Posterior vena cava (tissue), 2 donors: ENCODE results near the gene MAPKAPK3. TPM values are rescaled to one million over a fixed set of nuclear protein-coding genes. Genes with fewer than 3 reads are reported as not detected.
A peak's percentile ranks its signal among the peaks of the same experiment; 100 is the strongest.

Experiments used
- DNase-seq: peaks from one replicate; pipeline ENCODE4 v3.0.0-alpha.2; 2020; ENCODE audit warnings: low spot score
- intact Hi-C, 2 donors: fragments of 100-400 bp; cut with DNase I; formaldehyde crosslinking; loops; one replicate each; pipeline versions ENCODE4 v1.14.1 to v1.14.2; 2022 to 2023
- total RNA-seq, 2 donors: library from RNA; stranded (reverse); fragmentation: NEBNext Ultra II Directional; extraction: Animal tissue kit (Norgen Biotek cat#: 25700); gene quantifications; one replicate each; pipeline ENCODE4 v1.2.1, GENCODE V29; 2021
- donor health status: DM: yes; HTN: yes; CAD: no.
- donor health status: DM: yes; HTN: yes; CAD: no.

The MAPKAPK3 gene
- total RNA-seq, 2 donors from 2014 or later = 21.8 to 32.9 TPM

DNA sequence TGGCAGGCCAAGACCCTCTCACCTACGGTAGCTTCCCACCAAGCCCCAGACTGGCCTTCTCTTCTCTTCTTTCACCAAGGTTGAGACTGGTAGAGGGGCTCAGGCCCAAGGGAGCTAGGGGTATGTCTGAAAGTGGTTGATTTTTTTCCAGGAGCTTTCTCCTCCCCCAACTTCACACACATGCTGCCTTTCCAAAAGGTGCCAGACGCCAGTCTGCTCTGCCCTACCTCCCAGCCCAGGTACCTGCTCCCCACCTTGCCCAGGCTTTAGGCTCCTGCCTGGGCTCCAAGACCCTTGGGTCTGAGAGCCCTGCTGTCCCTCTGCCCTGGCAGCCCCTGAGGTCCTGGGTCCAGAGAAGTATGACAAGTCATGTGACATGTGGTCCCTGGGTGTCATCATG is 28.4 kb downstream of the MAPKAPK3 start:
- DNase-seq = no peak
- intact Hi-C loops = no loop called here

DNA sequence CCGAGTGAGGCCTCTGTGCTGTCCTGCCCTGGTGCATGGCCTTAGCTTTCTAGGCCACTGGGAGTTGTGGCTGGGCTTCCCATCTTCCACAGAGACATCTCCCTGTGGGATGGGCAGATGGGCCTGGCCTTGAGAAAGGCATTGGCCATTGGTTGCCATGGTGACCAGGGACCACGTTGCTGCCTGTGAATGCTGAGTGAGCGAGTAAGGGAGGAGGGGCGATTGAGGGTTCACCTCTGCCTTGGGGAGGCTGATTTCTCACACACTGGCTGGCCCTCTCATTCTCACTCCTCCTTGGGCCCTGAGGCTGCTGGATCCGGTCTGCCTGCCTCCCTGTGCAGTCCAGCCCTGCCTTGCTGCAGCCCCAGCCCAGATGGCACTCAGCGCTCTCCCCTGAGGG is 31.4 kb downstream of the MAPKAPK3 start:
- intact Hi-C loops = no loop called here
- no peak for DNase-seq

DNA sequence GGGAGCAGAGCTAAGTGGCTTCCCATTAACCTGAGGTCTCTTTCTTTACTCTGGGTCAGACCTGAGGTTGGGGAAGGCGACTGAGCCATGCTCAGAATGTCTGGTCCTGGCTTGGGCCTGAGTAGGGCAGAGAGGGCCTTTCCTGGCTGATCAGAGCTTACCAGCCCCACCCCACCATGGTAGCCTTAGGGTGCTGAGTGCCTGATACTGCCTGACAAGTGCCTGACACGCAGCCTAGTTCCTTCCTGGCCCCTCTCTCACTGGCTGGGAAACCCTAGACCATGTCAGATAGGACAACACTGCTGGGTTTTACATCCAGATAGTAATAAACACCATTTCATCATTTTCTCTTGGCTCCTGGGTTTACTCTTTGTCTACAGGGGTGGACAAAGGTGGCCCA is 32.0 kb downstream of the MAPKAPK3 start:
- intact Hi-C loops = no loop called here
- DNase-seq = no peak

DNA sequence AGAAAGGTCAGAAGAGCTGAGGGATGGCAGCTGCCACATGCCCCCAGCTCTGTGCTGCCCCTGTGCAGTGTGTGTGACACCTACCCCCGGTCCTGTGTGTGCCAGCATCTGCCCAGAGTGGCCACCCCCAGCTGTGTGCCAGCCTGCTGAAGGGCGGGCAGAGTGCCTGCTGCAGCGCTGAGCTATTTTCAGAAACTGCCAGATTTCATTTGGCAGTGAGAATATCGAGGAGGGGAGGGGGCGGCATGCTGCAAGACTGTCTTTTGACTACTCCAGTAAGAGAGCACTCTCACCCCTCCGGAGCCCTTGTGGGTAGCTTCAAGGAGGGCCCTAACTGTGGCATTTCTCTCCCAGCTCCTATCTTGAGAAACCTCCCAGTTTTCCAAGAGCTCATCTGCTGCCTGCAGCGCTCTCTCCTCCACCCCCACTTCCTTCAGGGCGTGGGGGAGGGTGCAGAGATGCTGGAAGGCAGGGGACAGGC is 32.5 kb downstream of the MAPKAPK3 start:
- DNase-seq = no peak
- intact Hi-C loops = no loop called here

DNA sequence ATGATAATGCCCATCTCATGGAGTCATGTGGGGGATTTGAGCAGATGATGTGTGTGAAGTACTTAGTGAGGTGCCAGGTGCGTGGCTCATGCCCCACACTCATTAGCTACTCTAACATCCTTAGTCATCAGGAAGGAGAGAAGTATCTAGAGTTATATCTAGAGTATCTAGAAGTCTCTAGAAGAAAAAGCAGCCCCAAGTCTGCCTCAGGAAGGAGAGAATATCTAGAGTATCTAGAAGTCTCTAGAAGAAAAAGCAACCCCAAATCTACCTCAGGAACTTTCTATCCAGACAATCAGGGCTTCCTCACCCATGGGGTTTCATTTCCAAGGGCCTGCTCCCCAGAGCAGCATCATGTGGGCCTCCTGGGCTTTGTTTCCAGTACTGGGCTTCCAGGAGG is 33.1 kb downstream of the MAPKAPK3 start:
- DNase-seq = no peak
- intact Hi-C loops = no loop called here

DNA sequence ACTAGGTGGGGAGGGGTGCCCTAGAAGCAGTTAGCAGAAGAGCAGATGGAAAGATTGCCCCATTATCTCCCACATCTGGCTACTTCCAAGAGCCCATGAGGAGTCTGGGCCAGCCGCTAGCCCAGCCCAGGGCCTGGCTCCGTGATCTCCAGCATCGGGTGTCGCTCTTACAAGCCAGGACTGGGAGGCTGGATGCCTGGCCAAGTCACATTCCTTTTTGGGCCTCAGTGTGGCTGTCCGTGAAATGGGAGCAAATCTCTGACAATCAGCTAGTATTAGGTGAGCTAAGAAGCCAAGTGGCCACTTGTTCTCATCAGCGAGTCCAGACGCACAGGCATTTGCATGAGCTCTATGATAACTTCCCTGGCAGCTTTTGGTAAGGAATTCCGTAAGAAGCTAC is 34.5 kb downstream of the MAPKAPK3 start:
- intact Hi-C loops = no loop called here
- no peak for DNase-seq

DNA sequence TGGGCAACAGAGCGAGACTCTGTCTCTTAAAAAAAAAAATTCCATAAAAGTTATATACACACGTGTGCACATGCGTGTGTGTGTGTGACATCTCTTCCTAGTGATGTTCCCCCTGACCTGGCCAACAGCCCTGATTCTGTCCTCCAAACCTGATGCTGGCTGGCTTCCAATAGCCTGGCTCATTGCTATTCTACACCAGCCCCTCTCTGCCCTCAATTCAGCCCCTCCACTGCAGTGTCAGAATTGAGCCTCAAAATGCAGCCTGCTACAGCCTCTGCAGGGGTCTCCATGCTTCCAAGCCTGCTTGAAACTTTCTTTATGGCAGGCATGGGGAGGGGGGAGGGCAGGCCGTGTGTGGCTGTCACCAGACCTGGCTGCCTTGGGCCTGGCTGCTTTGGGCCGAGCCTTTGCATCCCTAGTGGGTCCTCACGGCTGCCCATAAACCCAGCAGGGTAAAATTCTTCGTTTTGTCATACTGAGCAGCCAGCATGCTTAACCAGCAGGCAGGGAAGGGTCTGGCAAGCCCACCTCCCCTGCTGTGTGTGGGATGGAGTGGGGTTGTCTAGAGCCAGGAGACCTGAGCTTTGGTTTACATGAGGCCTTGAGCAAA is 35.1 kb downstream of the MAPKAPK3 start:
- intact Hi-C loops = no loop called here
- no peak for DNase-seq

DNA sequence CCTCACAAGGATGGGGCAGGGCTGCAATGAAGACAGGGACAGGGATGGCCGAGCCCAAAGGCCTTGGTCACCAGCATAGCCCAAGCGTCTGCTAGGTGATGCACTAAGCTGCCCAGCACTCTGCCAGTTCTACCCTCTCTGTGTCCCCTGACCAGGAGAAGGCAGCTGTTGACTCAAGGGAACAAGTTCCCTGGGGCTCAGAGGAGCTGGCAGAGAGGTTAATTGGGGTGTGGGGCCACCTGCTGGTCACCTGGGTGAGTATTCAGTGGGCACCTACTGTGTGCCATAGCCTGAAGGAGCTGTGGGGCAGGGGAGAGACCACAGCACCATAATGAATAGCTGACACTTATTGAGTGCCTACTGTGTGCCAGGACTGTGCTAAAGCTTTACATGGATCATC is 35.8 kb downstream of the MAPKAPK3 start:
- no peak for DNase-seq
- intact Hi-C loops = no loop called here

DNA sequence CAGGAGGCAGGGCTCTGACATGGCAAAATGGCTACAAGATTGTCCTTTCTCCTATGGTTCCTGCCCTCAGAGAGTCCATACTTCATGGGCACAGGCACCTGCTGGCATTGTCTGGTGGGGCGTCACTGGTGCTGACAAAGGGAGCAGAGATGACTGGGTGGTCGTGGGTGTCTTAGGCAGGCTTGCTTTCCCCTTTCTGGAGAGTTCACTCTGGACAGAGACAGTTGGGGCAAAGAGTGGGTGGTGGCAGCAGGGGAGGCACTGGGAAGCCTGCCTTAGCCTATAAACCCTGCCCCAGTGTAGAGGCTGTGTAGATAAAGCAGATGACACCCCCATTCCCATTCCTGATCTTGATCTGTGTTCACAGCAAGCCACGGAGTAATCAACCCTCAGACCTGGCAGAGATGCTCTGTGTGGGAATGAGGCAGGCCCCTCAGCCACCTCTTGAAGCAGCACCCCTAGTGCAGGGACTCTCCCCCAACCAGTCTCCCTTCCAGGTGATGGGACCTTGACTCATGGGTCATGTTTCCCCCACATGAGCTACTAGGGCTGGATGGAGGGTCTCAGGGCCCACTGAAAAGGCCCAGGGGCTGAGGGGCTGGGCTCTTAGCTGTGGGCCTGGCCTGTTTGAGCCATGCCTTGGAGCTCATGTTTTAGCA is 37.1 kb downstream of the MAPKAPK3 start:
- DNase-seq = no peak
- intact Hi-C loops = no loop called here

DNA sequence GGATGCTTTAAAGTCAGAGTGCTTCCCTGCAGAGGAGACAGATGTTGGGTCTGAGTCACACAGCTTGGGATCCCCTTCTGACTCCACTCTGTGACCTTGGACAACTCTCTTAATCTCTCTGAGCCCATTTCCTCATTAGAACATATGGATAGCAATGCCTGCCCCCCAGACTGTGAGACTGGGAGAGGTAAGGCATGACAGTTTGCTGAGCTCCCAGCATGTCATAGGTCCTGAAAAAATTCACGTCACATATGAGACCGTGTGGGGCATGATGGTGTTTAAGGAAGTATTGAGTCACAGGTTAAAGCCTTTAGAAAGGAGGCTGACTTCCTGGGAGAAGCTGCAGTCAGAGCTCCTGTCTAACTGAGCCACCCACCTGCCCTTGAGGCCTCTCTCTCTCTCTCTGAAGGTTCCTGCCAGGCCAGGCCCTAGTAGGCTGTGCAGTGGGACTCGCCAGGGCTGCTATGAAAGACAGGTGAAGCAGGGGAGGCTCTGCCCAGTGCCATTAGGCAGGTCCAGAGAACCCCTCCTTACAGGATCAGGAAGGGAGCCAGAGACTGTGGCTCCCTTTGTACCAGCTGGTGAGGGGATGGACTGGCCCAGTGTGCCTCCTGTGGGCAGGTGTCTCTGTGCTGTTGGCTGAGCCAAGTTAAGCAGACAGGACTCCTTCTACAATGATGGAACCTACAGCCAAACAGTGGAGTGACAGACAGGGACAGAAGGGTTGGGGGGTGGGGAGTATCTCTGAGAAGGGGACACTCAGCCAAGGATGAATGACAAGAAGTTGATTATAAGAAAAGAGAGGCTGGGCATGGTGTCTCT is 38.3 kb downstream of the MAPKAPK3 start:
- peak; percentile 29 for DNase-seq
- intact Hi-C loops = no loop called here

DNA sequence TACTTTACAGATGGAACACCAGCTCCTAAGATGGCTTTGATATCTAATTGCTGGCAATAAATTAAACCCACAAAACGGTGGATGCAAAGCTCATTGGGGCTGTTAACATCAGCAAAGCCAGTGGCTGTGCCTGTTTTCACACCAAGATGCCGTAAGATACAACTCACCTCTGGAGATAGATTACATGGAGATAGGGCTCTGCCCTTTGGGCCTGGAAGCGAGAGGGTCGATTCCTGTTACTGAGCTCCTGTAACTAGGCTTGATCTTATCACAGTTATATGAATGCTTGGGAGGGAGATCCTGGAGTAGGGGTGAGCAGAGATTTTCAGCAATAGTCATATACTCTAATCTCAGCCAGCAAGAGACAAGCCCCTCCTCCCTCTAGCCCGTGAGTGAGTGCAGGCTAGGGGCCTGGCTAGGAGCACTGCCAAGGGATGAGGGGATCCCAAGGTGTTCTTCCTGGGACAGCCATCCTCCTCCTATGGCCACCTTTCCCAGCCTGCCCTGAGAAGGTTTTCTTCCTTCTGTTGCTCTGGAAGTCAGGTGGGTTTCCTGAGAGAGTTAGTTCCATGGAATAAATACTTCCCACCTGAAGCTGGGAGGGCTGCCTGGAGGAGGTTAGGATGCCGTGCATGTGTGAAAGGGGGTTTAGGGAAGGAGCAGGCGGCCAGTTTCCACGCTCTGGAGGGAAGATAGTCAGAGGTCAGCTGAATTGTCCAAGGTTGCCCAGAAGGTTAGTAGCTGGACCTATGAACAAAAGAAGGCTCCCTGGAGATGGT is 39.7 kb downstream of the MAPKAPK3 start:
- intact Hi-C loops = no loop called here
- DNase-seq = peak; percentile 42

DNA sequence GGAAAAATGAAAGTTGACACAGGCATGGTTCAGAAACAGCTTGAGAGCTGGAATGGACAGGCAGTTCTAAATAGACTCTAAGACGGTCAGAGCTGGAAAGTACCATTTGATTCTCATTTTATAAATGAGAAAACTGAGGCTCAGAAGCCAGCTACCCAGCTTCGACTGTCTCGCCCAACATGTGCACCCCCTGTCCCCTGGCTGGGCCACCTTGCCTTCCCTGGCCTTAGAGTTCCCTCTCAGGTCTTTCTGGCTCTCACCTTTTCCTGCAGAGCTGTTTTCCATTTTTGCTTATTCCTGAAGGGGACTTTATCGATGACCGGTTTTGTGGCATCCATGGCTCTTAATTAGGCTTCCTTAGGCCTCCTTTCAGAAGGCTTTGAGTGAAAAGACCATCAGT is 40.5 kb downstream of the MAPKAPK3 start:
- DNase-seq = peak; percentile 29
- intact Hi-C loops = no loop called here

DNA sequence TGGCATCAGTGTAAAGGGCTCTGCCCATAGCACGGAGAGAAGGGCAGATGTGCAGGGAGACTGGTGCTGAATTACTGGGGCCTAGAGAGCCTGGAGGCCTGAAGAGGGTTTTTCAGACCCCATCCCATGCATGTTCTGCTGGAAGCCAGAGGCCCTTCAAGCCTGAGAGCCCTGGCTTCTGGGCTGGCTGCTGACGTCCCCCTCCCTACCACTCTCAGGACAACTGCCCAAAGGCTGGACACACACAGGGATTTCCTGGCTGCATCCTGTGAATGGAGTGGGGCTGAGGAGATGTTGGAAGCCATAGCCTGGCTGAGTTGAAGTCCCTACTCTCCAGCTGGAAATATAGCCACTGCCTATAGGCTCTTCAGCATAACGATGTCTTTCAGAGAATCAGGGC is 40.9 kb downstream of the MAPKAPK3 start:
- peak; percentile 36 for DNase-seq

DNA sequence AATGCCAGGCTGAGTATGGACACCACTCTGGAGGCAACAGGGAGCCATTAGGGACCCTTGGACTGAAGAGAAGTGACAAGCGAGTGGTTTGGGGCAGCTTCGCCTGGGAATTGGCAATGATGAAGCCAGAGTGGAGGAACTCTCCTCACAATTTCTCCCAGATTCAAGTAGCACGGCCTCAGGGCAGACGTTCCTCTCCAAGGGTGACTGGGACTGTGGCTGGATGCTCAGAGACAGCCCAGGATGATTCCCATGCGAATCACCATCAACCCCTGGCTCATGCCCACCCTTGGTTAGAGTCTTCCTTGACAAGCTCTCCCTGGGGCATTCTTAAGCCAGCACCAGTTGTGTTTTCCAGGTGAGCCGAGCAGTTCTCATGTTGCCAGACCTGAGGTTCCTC is 41.5 kb downstream of the MAPKAPK3 start:
- intact Hi-C loops = no loop called here

More for the DNA sequence above, 40.9 kb downstream of the MAPKAPK3 start:
- intact Hi-C loops = no loop called here

DNA sequence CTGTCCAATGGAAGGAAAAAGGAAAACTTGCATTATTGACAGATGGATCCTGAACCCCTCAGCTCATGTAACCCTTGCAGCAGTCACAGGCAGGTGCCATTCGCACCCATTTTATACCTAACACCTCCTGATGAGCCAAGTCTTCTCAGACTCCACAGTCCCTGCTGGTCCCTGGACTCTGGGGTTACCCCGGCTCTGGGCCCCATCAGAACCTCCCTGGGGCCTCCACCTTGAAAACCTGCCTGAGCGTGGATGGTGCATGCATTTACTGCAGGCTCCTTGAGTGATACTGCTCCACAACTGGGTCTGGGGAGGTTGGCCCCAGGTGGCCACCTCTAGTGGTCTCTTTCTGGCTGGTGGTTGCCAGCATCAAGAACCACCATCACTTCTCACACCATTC is 41.9 kb downstream of the MAPKAPK3 start:
- intact Hi-C loops = no loop called here
- peak; percentile 43 for DNase-seq

More for the DNA sequence above, 41.5 kb downstream of the MAPKAPK3 start:
- peak; percentile 36 for DNase-seq

DNA sequence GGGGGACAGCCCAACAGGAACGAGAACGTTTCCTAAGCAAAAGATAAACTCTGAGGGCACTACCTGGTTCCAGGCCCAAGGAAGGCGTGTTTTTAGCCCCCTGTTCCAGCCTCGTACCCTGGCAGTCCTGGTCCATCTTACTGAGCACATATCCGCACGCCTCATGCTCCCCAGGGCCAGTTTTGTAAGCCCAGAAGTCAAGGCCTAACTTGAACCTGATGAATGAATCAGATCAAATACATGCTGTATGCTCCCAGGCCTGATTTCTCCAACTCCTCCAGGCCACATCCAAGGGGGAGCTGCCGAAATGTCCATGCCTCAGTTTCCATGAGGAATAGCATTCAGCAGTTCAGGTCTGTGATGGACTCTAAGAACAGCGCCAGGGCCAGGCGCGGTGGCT is 43.4 kb downstream of the MAPKAPK3 start:
- DNase-seq = peak; percentile 35
- intact Hi-C loops = no loop called here

DNA sequence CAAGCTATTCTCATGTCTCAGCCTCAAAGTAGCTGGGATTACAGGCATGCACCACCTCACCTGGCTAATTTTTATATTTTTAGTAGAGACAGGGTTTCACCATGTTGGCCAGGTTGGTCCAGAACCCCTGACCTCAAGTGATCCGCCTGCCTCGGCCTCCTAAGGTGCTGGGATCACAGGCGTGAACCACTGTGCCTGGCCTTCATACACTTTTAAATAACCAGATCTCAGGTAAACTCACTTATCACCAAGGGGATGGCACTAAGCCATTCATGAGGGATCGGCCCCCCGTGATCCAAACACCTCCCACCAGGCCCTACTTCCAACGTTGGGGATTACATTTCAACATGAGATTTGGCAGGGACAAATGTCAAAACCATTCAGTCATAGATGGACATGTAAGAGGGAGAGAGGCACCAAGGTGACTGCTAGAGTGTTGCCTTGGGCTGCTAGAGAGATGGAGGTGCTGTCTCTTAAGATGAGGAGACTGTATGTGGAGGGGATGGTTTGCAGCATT is 44.4 kb downstream of the MAPKAPK3 start:
- intact Hi-C loops = no loop called here
- DNase-seq = peak; percentile 66

DNA sequence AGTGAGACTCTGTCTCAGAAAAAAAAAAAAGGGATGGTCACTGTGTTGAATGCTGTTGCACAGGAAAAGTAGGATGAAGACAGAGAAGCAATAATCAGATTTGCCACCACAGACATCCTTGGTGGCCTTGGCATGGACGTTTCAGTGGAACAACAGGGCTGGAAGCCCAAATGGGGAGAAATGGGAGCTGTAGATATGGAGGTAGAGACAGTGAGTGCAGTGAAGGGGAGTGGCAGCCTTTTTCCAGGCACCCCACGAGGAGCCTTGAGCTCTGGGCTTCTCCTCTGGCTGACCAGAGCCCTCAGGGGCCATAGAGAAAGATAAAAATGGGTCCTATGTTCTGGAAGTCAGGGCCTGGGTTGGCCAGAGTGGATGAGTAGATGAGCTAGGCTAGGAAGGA is 45.5 kb downstream of the MAPKAPK3 start:
- DNase-seq = peak; percentile 32
- intact Hi-C loops = no loop called here

DNA sequence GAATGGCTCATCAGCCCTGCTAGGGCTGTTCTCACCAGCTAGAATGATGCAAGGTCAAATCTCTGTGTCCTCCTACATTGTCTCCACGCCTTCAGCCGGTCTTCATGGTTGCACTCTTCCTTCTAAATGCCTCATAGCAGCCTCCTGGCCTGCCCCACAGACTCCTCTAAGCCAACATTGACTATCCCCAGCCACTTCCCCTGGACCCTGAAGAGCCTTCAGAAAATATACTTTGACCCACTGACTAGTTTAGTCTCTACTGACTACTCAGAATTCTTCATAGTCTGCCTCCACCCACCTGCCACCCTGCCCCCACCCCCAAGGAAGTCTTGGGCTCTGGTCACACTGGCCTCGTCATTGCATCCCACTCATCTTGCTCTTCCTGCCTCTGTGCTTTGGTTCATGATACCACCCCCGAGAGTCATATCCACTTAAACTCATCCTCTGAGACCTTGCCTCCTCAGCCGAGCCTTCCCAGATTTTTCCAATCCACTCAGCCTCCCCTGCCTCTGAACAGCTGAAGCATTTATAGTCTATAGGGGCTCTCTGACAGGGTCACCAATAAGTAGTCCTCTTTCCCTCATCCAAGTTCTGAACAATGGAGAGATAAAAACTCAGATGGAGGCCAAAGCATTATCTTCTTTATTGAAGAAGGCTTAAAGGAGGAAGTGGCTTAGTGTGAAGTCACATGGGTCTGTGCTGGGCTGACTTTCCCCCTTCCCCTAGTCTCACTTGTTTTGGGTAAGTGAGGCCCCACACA is 48.3 kb downstream of the MAPKAPK3 start:
- intact Hi-C loops = no loop called here

More for the DNA sequence above, 48.3 kb downstream of the MAPKAPK3 start:
- DNase-seq = peak; percentile 17
